ENCODE measurements around the gene SIGLEC7. TPM values are rescaled to one million over a fixed set of nuclear protein-coding genes. Genes with fewer than 3 reads are reported as not detected.

Gene SIGLEC7
- polyA plus RNA-seq, 1 donor from 2014 or later, result not detected

DNA sequence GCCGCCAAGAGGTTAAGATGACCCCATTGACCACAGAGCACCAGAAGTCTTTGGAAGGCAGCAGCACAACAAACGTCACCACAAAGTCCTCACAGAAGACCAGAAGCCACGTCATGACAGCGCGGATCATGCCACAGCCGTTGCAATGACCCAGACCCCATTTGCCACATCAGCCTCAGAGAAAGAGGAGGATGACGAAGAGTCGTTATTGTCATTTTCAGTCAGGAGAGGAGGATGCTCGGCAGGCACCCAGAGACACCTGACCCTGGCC, 53.1 kb downstream of the SIGLEC7 start:
- Histone ChIP-seq H3K36me3 (ENCODE audit: insufficient read depth, low read length) (no peaks in the 10 kb centered on the region), H3K9ac (ENCODE audit: low read length) (no peak overlapping the region), H3K27me3 (ENCODE audit: insufficient read depth, low read depth, low read length) (no peaks in the 10 kb centered on the region), H3K9me2 (ENCODE audit: insufficient read depth, low read length) (no peaks in the 10 kb centered on the region), H3K4me3 (ENCODE audit: low read length) (no peak overlapping the region), H3K27ac (ENCODE audit: low read length) (no peak overlapping the region), H4K20me1 (ENCODE audit: insufficient read depth) (no peaks in the 10 kb centered on the region), H3K79me2 (replicated peaks; ENCODE audit: insufficient read depth, low read length) (no peaks in the 10 kb centered on the region), H3K9me3 (ENCODE audit: low read length) (no peaks in the 10 kb centered on the region), H3F3A (ENCODE audit: insufficient read depth, low read length, poor library complexity, severe bottlenecking) (no peaks in the 10 kb centered on the region), H2AFZ (ENCODE audit: low read depth, low read length) (no peak overlapping the region), H3K4me2 (ENCODE audit: low read length) (no peak overlapping the region)
- TF ChIP-seq, protein P1, sequence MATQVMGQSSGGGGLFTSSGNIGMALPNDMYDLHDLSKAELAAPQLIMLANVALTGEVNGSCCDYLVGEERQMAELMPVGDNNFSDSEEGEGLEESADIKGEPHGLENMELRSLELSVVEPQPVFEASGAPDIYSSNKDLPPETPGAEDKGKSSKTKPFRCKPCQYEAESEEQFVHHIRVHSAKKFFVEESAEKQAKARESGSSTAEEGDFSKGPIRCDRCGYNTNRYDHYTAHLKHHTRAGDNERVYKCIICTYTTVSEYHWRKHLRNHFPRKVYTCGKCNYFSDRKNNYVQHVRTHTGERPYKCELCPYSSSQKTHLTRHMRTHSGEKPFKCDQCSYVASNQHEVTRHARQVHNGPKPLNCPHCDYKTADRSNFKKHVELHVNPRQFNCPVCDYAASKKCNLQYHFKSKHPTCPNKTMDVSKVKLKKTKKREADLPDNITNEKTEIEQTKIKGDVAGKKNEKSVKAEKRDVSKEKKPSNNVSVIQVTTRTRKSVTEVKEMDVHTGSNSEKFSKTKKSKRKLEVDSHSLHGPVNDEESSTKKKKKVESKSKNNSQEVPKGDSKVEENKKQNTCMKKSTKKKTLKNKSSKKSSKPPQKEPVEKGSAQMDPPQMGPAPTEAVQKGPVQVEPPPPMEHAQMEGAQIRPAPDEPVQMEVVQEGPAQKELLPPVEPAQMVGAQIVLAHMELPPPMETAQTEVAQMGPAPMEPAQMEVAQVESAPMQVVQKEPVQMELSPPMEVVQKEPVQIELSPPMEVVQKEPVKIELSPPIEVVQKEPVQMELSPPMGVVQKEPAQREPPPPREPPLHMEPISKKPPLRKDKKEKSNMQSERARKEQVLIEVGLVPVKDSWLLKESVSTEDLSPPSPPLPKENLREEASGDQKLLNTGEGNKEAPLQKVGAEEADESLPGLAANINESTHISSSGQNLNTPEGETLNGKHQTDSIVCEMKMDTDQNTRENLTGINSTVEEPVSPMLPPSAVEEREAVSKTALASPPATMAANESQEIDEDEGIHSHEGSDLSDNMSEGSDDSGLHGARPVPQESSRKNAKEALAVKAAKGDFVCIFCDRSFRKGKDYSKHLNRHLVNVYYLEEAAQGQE (IDR thresholded peaks at IDR 0.05; ENCODE audit: borderline replicate concordance), result no peak
- TF ChIP-seq EP300 (conservative IDR thresholded peaks at IDR 0.05; ENCODE audit: poor library complexity, severe bottlenecking), result no peak
- TF ChIP-seq MXI1 (conservative IDR thresholded peaks at IDR 0.05; ENCODE audit: poor library complexity, severe bottlenecking), result no peak
- TF ChIP-seq EZH2 (IDR thresholded peaks at IDR 0.05; ENCODE audit: borderline replicate concordance, insufficient read depth, low read length, poor library complexity, severe bottlenecking), result no peak
- TF ChIP-seq, protein P2, sequence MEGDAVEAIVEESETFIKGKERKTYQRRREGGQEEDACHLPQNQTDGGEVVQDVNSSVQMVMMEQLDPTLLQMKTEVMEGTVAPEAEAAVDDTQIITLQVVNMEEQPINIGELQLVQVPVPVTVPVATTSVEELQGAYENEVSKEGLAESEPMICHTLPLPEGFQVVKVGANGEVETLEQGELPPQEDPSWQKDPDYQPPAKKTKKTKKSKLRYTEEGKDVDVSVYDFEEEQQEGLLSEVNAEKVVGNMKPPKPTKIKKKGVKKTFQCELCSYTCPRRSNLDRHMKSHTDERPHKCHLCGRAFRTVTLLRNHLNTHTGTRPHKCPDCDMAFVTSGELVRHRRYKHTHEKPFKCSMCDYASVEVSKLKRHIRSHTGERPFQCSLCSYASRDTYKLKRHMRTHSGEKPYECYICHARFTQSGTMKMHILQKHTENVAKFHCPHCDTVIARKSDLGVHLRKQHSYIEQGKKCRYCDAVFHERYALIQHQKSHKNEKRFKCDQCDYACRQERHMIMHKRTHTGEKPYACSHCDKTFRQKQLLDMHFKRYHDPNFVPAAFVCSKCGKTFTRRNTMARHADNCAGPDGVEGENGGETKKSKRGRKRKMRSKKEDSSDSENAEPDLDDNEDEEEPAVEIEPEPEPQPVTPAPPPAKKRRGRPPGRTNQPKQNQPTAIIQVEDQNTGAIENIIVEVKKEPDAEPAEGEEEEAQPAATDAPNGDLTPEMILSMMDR (IDR thresholded peaks at IDR 0.05; ENCODE audit: poor library complexity, severe bottlenecking), result no peak
- no peak for TF ChIP-seq SMC3 (conservative IDR thresholded peaks at IDR 0.05; ENCODE audit: poor library complexity)
- TF ChIP-seq POLR2AphosphoS5 (IDR thresholded peaks at IDR 0.05), result no peak
- TF ChIP-seq RAD21 (conservative IDR thresholded peaks at IDR 0.05), result no peak
- no peak for TF ChIP-seq TAF1 (IDR thresholded peaks at IDR 0.05; ENCODE audit: low read depth)

DNA sequence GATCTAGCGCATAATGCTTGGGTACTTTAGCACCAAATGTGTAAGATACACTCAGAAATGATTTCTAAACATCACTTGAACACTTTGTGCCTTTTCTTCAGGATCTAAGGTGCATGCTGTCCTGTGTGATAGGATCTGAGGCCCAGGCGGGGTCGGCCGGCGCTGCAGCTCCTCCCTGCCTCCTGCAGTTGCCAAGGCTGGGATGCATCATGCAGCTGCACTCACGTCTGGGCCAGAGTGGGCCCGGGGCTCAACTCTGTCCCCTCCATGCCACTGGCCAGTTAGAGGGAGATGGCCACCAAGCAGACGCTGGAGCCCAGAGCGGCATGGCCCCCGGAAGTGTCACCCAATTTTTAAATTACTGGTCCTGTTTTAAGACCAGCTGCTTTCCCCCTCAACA, 53.5 kb downstream of the SIGLEC7 start:
- no peaks in the 10 kb centered on the region for H3K9me2 ChIP-seq (ENCODE audit: insufficient read depth, low read length)
- H4K20me1 ChIP-seq (ENCODE audit: insufficient read depth), result no peaks in the 10 kb centered on the region
- H3K79me2 ChIP-seq (replicated peaks; ENCODE audit: insufficient read depth, low read length), result no peaks in the 10 kb centered on the region
- H3K4me3 ChIP-seq (ENCODE audit: low read length), result no peak overlapping the region
- H2AFZ ChIP-seq (ENCODE audit: low read depth, low read length), result no peak overlapping the region
- H3K27ac ChIP-seq (ENCODE audit: low read length), result no peak overlapping the region
- TF ChIP-seq POLR2AphosphoS5 (IDR thresholded peaks at IDR 0.05) (no peak), EZH2 (IDR thresholded peaks at IDR 0.05; ENCODE audit: borderline replicate concordance, insufficient read depth, low read length, poor library complexity, severe bottlenecking) (no peak), TAF1 (IDR thresholded peaks at IDR 0.05; ENCODE audit: low read depth) (no peak), EP300 (conservative IDR thresholded peaks at IDR 0.05; ENCODE audit: poor library complexity, severe bottlenecking) (no peak), MXI1 (conservative IDR thresholded peaks at IDR 0.05; ENCODE audit: poor library complexity, severe bottlenecking) (no peak), RAD21 (conservative IDR thresholded peaks at IDR 0.05) (no peak), SMC3 (conservative IDR thresholded peaks at IDR 0.05; ENCODE audit: poor library complexity) (no peak)
- TF ChIP-seq, protein P1 (IDR thresholded peaks at IDR 0.05; ENCODE audit: borderline replicate concordance), result no peak
- TF ChIP-seq, protein P2 (IDR thresholded peaks at IDR 0.05; ENCODE audit: poor library complexity, severe bottlenecking), result no peak
- no peaks in the 10 kb centered on the region for H3K9me3 ChIP-seq (ENCODE audit: low read length)
- no peak overlapping the region for H3K9ac ChIP-seq (ENCODE audit: low read length)
- no peaks in the 10 kb centered on the region for H3K36me3 ChIP-seq (ENCODE audit: insufficient read depth, low read length)
- H3K4me2 ChIP-seq (ENCODE audit: low read length), result no peak overlapping the region
- no peaks in the 10 kb centered on the region for H3K27me3 ChIP-seq (ENCODE audit: insufficient read depth, low read depth, low read length)
- no peaks in the 10 kb centered on the region for H3F3A ChIP-seq (ENCODE audit: insufficient read depth, low read length, poor library complexity, severe bottlenecking)

Measured in neural cell (in vitro differentiated cells).